ENCODE data around the gene EHD2.
"Not testable (repeated sequence)": the region's sequence is repeated elsewhere in the genome, so short reads cannot be mapped to it uniquely, and the experiment has no call there.

EHD2 gene

DNA sequence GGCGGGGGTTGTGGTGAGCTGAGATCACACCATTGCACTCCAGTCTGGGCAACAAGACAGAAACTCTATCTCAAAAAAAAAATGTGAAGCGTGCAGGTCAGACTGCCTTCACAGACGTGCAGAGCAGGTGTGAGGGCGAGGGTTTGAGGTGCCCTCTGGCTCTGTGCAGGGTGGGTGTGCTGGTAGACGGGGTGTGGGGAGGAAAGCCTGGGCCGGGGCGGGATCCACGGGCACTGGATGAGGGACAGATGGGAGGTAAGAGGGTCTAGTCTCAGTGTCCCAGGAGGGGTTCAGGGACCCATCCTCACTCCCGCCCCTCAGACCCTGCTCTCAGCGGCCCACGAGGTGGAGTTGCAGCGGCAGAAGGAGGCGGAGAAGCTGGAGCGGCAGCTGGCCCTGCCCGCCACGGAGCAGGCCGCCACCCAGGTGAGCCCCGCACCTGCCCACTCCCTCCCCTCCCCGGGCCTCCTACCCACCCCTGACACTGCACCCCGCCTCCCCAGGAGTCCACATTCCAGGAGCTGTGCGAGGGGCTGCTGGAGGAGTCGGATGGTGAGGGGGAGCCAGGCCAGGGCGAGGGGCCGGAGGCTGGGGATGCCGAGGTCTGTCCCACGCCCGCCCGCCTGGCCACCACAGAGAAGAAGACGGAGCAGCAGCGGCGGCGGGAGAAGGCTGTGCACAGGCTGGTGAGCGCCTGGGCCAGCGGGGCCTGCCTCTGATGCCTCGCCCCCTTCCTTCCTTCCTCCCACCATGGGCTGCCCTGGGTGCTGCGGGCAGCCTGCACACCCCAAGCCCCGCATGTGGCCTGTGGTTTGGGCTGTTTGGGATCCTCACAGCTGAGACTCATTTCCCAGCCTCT is 41.2 kb downstream of the EHD2 start:
- no peak for DNase-seq

DNA sequence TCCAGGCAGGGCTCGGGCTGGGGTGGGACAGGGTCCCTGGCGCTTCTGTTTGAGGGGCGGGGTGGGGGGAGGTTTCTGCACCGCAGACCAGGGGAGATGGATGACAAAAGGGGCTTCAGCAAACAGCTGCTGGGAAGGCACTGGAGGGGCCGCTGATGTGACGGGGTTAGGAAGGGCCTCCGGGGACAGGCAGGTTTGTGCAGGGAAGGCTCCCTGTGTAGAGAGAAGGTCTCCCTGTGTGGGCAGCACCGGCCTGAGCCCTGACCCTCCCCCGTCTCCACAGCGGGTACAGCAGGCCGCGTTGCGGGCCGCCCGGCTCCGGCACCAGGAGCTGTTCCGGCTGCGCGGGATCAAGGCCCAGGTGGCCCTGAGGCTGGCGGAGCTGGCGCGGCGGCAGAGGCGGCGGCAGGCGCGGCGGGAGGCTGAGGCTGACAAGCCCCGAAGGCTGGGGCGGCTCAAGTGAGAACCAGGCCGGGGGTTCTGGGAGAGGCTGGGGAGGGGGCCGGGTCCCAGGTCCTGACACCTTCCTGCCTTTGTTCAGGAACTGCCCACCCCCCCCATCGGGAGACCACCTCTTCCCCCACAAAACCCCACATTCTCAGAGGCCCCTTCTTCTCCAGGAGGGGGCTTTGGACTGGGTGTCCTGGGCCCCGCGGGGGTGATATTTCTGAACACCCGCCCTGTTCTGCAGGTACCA is 42.0 kb downstream of the EHD2 start:
- no peak for DNase-seq

DNA sequence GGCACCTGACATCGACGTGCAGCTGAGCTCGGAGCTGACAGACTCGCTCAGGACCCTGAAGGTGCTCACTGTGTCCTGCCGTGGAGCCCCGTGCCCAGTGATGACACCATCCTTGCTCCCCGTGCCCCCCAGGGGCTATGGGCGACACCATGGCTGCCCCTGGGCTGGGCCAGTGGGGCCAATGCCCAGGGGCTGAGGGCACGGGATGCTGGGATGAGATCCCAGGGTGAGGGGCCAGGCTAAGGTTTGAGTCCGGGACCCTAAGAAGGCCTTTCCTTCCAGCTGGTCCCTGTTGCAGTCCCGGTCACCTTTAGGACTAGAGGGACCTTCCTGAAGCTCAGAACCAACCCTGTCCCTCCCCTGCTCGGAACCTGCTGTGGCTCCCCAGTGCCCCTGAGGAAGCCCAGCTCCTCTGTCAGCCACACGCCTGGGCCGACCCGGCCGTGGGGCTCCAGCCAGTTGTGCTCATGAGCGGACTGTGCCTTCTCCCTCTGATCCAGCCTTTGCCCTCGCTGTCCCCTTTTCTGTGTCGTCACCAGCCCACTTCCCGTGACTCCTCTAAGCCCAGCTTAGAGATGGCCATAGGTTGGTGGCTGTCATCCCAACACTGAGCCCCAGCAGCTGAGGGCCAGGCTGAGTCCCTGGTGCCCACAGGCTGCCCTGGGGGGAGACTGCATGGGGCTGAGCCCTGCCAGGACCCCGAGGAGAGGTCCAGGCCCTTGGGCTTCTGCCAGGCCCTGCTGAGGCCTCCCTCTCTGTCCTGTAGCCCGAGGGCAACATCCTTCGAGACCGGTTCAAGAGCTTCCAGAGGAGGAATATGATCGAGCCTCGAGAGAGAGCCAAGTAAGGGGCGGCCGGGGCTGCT is 42.8 kb downstream of the EHD2 start:
- no peak for DNase-seq

DNA sequence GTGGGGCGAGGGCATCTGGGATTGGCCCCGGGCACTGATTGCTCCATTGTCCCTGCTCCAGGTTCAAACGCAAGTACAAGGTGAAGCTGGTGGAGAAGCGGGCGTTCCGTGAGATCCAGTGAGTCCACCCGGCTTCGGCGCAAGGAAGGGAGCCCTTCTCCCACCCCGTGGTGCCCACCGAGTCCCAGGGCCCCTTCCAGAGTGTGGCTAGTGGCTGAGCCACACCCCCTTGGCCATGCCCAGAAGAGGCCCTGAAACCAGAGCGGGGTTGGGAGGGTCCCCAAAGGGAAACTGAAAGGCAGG is 43.4 kb downstream of the EHD2 start:
- no peak for DNase-seq

- no peak for DNase-seq
Observed at GRCh38 chr19:47756953-47757608, 43.9 kb downstream of the EHD2 start.

DNA sequence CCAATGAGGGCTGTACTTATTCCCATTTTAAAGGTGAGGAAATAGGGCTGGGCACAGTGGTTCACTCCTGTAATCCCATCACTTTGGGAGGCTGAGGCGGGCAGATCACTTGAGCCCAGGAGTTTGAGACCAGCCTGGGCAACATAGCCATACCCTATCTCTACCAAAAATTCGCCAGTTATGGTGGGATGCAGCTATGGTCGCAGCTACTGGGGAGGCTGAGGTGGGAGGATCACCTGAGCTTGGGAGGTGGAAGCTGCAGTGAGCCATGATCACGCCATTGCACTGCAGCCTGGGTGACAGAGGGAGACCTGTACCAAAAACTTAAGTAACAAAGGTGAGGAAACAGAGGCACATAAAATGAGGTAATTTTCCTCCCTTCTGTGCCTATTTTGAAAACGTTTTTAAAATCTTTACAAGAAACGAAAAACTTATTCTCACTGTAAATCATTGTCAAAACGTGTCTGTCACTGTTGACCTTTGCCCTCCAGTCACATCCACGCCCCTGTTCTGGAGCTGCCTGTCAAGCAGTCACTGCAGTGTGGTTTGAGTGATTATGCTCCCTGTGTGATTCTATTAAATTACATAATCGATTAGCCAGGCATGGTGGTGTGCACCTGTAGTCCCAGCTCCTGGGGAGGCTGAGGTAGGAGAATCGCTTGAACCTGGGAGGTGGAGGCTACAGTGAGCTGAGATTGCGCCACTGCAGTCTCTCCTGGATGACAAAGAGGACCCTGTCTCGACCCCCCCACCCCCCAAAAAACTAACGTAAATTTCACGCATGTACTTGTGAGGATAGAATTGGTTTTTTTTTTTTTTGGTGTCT is 44.6 kb downstream of the EHD2 start:
- DNase-seq, result no peak

DNA sequence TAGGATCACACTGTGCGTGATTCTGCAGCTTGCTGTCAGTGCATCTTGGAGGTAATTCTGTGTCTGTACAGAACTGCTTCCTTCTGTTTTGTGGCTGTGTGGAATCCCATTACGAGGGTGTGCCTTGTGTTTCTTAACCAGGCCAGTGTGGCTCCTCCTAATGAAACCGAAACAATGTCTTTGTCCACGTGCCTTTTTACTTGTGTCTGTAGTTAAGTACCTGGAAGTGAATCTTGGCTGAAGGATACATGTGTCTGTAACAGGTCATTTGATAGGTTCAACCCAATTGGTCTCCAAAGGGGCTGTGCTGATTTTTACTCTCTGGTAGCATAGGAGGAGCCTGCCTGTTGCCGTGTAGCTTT is 45.2 kb downstream of the EHD2 start:
- no peak for DNase-seq

DNA sequence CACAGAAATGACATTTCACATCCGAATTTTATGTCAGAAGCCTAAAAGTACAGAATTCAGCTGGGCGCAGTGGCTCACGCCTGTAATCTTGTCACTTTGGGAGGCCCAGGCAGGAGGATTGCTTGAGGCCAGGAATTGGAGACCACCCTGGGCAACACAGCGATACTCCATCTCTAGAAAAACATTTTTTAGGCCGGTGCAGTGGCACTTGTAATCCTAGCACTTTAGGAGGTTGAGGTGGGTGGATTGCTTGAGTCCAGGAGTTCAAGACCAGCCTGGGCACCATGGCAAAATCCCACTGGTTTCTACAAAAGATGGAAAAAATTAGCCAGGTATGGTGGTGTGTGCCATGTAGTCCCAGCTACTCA is 47.4 kb downstream of the EHD2 start:
- no peak for DNase-seq

DNA sequence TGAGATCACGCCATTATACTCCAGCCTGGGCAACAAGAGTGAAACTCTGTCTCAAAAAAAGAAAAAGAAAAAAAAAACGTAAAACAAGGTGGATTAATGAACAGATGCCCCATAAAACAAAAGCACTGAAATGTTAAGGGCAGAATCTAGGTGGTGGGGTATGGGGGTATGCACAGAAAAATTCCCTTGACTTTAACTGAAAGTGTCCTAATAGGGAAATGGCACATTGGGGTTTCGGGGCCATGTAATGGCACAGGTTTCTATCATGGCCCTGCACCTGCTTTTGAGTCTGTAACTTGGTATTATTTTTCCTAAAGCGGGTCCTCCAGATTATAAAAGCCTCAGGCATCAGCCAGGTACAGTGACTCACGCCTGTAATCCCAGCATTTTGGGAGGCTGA is 48.3 kb downstream of the EHD2 start:
- DNase-seq, result no peak

- no peak for DNase-seq
Observed at GRCh38 chr19:47762151-47762550, 48.9 kb downstream of the EHD2 start.

- DNase-seq, result no peak
Observed at GRCh38 chr19:47762615-47763308, 49.5 kb downstream of the EHD2 start.

DNA sequence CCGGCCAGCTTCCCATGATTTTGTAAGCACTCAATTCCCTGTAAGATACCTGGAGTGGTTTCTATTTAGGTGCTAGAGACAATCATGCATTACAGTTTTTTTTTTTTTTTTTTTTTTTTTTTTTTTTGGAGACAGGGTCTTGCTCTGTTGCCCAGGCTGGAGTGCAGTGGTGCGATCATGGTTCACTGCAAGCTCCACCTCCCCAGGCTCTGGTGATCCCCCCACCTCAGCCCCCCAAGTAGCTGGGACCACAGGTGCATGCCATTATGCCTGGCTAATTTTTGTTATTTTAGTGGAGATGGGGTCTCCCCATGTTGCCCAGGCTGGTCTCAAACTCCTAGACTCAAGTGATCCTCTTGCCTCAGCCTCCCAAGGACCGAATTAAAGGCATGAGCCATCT is 51.5 kb downstream of the EHD2 start:
- DNase-seq, result not testable (repeated sequence)

GRCh38 chr19:47765523-47766358 is 52.5 kb downstream of the EHD2 start:
- DNase-seq, result no peak

DNA sequence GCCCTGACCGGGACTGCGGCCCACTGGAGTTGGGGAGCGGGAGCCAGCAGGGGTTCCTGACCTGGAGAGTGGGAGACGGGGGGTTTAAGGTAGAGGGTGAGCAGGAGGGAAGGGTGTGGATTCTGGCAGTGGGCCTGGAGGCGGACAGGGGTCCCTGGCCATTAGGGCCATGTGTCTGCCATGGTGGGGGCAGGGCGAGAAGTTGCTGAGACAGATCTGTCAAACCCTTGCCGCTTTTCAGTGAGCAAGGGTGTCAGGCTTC is 53.1 kb downstream of the EHD2 start:
- no peak for DNase-seq

DNA sequence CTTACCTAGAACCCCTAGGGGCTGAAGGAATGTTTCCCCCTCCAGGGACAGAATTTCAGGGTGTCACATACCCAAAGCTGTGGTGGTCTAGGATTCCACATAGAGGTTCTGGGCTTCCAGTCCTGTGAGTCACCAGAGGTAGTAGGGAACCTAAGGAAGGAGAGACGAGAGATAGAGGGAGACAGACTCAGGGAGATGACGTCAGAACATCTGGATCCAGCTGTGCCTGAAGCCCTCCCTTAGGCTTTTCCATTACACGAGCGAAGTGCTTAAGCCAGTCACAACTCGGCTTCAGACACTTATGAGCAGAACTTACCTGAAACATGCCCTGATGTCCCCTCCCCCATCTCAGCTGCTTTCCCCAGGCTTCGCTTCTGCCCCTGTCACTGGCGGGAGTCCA is 53.4 kb downstream of the EHD2 start:
- no peak for DNase-seq

DNA sequence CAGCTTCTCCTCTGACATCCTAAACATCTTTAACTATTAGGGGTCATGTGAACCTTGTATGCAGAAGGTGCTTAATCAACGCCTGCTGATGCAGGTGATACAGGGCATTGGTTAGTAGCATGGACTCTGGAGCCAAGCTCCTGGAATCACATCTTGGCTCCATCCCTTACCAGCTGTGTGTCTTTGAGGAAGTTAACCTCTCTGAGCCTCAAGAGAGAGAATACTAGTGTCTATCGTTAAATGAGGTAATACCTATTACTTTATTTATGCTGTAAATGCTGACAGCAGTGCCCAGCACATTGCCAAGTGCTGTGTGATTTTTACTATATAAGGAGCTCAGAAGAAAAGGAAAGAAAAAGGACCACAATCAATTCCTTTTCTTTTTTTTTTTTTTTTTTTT is 54.1 kb downstream of the EHD2 start:
- no peak for DNase-seq

- DNase-seq, result no peak
Observed at GRCh38 chr19:47768604-47769003, 55.4 kb downstream of the EHD2 start.

GRCh38 chr19:47769534-47769933 is 56.3 kb downstream of the EHD2 start:
- no peak for DNase-seq

- not testable (repeated sequence) for DNase-seq
Observed at GRCh38 chr19:47771291-47771690, 58.1 kb downstream of the EHD2 start.

- DNase-seq, result no peak
Observed at GRCh38 chr19:47776568-47776967, 63.3 kb downstream of the EHD2 start.
